ENCODE results near the gene PGM5.

DNA sequence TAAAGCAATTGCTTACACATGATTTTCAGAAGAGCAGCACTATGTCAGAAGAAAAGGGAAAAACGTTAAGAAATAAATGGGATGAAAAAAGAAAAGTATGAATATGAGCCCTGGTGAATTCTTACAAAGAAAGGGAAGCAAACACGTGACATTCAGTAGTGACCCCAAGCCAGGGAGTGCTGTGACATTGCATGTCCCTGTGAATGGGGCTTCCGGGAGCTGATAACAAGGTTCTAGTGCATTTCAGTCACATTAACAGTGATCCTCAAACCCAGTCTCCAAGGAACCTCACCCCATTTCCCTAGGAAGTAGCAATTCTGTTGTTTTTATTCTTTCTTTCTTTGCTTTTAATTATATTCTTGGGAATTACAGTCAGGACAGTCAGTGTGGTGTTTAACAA lies 157.0 kb downstream of the PGM5 start:
- TF ChIP-seq CTCF (IDR thresholded peaks at IDR 0.05) (no peak), CREB1 (CRISPR knock-in tag; IDR thresholded peaks at IDR 0.05) (no peak), RELA (CRISPR knock-in tag; IDR thresholded peaks at IDR 0.05; ENCODE audit: borderline replicate concordance) (no peak), TEAD4 (CRISPR knock-in tag; IDR thresholded peaks at IDR 0.05) (no peak), ZNF121 (CRISPR knock-in tag; IDR thresholded peaks at IDR 0.05) (no peak), FOXJ3 (CRISPR knock-in tag; IDR thresholded peaks at IDR 0.05; ENCODE audit: borderline replicate concordance) (no peak), ZBTB21 (CRISPR knock-in tag; IDR thresholded peaks at IDR 0.05; ENCODE audit: borderline replicate concordance) (no peak), E2F5 (CRISPR knock-in tag; IDR thresholded peaks at IDR 0.05) (no peak), ATF2 (CRISPR knock-in tag; IDR thresholded peaks at IDR 0.05; ENCODE audit: borderline replicate concordance, low read depth) (no peak), ATF3 (CRISPR knock-in tag; conservative IDR thresholded peaks at IDR 0.05) (no peak), TCF7 (CRISPR knock-in tag; IDR thresholded peaks at IDR 0.05; ENCODE audit: low read depth) (no peak), USF2 (CRISPR knock-in tag; IDR thresholded peaks at IDR 0.05) (no peak)
- TF ChIP-seq, protein P1, sequence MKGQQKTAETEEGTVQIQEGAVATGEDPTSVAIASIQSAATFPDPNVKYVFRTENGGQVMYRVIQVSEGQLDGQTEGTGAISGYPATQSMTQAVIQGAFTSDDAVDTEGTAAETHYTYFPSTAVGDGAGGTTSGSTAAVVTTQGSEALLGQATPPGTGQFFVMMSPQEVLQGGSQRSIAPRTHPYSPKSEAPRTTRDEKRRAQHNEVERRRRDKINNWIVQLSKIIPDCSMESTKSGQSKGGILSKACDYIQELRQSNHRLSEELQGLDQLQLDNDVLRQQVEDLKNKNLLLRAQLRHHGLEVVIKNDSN (CRISPR knock-in tag; IDR thresholded peaks at IDR 0.05), result no peak
